HG03432 (cell line): ENCODE data around the gene CDS2.
A peak's percentile ranks its signal among the peaks of the same experiment; 100 is the strongest.

ENCODE experiments used
- ATAC-seq: cut with Tn5 transposase; IDR thresholded peaks from one replicate; pipeline ENCODE4 v1.9.1; 2021; ENCODE audit warnings: mild to moderate bottlenecking, moderate library complexity; ENCODE audit not compliant: unreplicated experiment

CDS2 gene

GRCh38 chr20:5118220-5119142 lies 8.3 kb upstream of the CDS2 start:
- no peak for ATAC-seq

GRCh38 chr20:5119143-5119434 lies 7.7 kb upstream of the CDS2 start:
- no peak for ATAC-seq

GRCh38 chr20:5119435-5120184 lies 7.2 kb upstream of the CDS2 start, which contains the start of gene PCNA:
TSS of gene PCNA (minus strand) at chr20:5119958. CDS start at chr20:5119798, 160 bp downstream.
- ATAC-seq, result peak; percentile 94

GRCh38 chr20:5120185-5120476 lies 6.7 kb upstream of the CDS2 start:
- ATAC-seq, result no peak

GRCh38 chr20:5122873-5123260 lies 3.9 kb upstream of the CDS2 start:
- no peak for ATAC-seq

GRCh38 chr20:5127204-5127858 lies 523 bp downstream of the CDS2 start:
- ATAC-seq, result peak; percentile 33

GRCh38 chr20:5127859-5128424 lies 1.1 kb downstream of the CDS2 start:
- ATAC-seq, result no peak

GRCh38 chr20:5128886-5129285 lies 2.1 kb downstream of the CDS2 start:
- ATAC-seq, result no peak

GRCh38 chr20:5131502-5131901 lies 4.7 kb downstream of the CDS2 start:
- no peak for ATAC-seq

GRCh38 chr20:5133998-5134397 lies 7.2 kb downstream of the CDS2 start:
- no peak for ATAC-seq

GRCh38 chr20:5135363-5136012 lies 8.7 kb downstream of the CDS2 start:
- ATAC-seq, result peak; percentile 79

GRCh38 chr20:5136096-5136495 lies 9.3 kb downstream of the CDS2 start:
- peak; percentile 47 for ATAC-seq

- ATAC-seq, result no peak
These were observed 13.4 kb downstream of the CDS2 start for GRCh38 chr20:5140195-5140594.

GRCh38 chr20:5141615-5142014 lies 14.8 kb downstream of the CDS2 start:
- no peak for ATAC-seq

- ATAC-seq, result no peak
These were observed 17.0 kb downstream of the CDS2 start for GRCh38 chr20:5143851-5144250.

- peak; percentile 37 for ATAC-seq
These were observed 18.7 kb downstream of the CDS2 start for GRCh38 chr20:5145365-5146098.

- no peak for ATAC-seq
These were observed 19.4 kb downstream of the CDS2 start for GRCh38 chr20:5146099-5146668.

- ATAC-seq, result no peak
These were observed 20.2 kb downstream of the CDS2 start for GRCh38 chr20:5146871-5147592.

- no peak for ATAC-seq
These were observed 21.8 kb downstream of the CDS2 start for GRCh38 chr20:5148581-5148980.
